ENCODE results near the gene USB1.

The USB1 gene

DNA sequence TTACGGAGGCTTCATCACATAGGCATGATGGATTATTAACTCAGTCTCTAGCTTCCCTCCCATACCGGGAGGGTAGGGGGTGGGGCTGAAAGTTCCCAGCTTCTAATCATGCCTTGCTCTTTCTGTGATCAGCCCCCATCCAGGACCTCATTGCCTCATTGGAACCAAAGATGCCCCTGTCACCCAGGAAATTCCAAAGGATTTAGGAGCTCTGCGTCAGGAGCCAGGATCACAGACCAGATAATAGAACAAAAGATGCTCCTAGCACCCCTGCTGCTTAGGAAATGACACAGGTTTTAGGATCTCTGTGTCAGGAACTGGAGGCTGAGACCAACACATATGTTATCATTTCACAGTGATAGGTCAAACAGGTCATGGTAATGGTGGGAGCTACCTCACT, 9.7 kb downstream of the USB1 start:
- ChIA-PET POLR2A (interaction anchor here (1.3 kb wide), 1 partner anchor 118 kb away, joined by 6 read pairs; the partner anchor contains the start of gene CFAP20), CTCF (interaction anchor here (1.1 to 1.2 kb wide), 2 partner anchors 8 to 86 kb away, joined by 3 to 5 read pairs; no protein-coding TSS in a partner anchor)
- Histone ChIP-seq H3K9me3 (ENCODE audit: control insufficient read depth, insufficient read depth, low read depth, low read length) (no peaks in the 10 kb centered on the region), H3K4me1 (ENCODE audit: control insufficient read depth, insufficient read depth, low read length) (no peaks in the 10 kb centered on the region), H3K27ac (ENCODE audit: extremely low read depth, low read depth, low read length) (no peak overlapping the region), H3K4me3 (ENCODE audit: low read depth, low read length) (no peak overlapping the region), H3K36me3 (ENCODE audit: control insufficient read depth in 2 of 2, insufficient read depth in 1 of 2, low read length in 2 of 2) (peaks cover 0 to 65% of the 10 kb centered on the region in 2 experiments; a peak in 2 of 3 replicates)
- TF ChIP-seq OSR2 (tag by site-specific recombination; IDR thresholded peaks at IDR 0.05) = no peak
- no peak for TF ChIP-seq KLF7 (tag by site-specific recombination; IDR thresholded peaks at IDR 0.05; ENCODE audit: borderline replicate concordance)
- TF ChIP-seq IKZF3 (tag by site-specific recombination; IDR thresholded peaks at IDR 0.05) = no peak
- TF ChIP-seq ZNF776 (tag by site-specific recombination; IDR thresholded peaks at IDR 0.05; ENCODE audit: borderline replicate concordance) = no peak
- TF ChIP-seq ZNF266 (tag by site-specific recombination; IDR thresholded peaks at IDR 0.05; ENCODE audit: low read depth) = no peak
- no peak for TF ChIP-seq ZNF37A (tag by site-specific recombination; IDR thresholded peaks at IDR 0.05)
- TF ChIP-seq ZNF274 (IDR thresholded peaks at IDR 0.05; ENCODE audit: low read length) = no peak
- TF ChIP-seq ZNF274 (tag by site-specific recombination; IDR thresholded peaks at IDR 0.05; ENCODE audit: borderline replicate concordance) = no peak
- no peak for TF ChIP-seq ZNF549 (tag by site-specific recombination; IDR thresholded peaks at IDR 0.05)
- no peak for TF ChIP-seq HOXA7 (CRISPR knock-in tag; IDR thresholded peaks at IDR 0.05; ENCODE audit: borderline replicate concordance)
- no peak for TF ChIP-seq ZFP69B (tag by site-specific recombination; IDR thresholded peaks at IDR 0.05)
- TF ChIP-seq, protein P1, sequence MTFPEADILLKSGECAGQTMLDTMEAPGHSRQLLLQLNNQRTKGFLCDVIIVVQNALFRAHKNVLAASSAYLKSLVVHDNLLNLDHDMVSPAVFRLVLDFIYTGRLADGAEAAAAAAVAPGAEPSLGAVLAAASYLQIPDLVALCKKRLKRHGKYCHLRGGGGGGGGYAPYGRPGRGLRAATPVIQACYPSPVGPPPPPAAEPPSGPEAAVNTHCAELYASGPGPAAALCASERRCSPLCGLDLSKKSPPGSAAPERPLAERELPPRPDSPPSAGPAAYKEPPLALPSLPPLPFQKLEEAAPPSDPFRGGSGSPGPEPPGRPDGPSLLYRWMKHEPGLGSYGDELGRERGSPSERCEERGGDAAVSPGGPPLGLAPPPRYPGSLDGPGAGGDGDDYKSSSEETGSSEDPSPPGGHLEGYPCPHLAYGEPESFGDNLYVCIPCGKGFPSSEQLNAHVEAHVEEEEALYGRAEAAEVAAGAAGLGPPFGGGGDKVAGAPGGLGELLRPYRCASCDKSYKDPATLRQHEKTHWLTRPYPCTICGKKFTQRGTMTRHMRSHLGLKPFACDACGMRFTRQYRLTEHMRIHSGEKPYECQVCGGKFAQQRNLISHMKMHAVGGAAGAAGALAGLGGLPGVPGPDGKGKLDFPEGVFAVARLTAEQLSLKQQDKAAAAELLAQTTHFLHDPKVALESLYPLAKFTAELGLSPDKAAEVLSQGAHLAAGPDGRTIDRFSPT (tag by site-specific recombination; IDR thresholded peaks at IDR 0.05) = no peak
- no peak for TF ChIP-seq OVOL3 (tag by site-specific recombination; IDR thresholded peaks at IDR 0.05)
- no peak for TF ChIP-seq ZNF239 (tag by site-specific recombination; IDR thresholded peaks at IDR 0.05)
- TF ChIP-seq ZNF391 (tag by site-specific recombination; IDR thresholded peaks at IDR 0.05; ENCODE audit: borderline replicate concordance, low read depth) = no peak

DNA sequence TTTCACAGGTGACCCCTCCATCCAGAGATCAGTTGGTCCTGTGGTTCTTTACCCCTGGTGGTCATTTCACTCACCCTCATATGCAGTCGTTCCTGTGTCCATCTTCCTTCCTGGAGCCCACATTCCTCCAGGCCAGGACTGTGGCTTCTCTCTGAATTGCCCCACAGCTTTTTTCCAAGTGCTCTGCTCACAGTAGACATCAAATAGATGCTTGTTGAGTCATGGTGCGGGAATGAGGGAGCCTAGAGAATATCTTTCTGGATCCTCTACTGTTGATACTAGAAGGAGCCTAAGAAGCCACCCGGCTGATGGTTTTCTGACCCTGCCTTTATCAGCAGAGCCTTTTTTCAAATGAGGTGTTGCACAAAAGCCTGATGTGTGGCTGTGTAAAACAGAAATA, 10.4 kb downstream of the USB1 start:
- Histone ChIP-seq H3K4me1 (ENCODE audit: control insufficient read depth, insufficient read depth, low read length) (no peaks in the 10 kb centered on the region), H3K27ac (ENCODE audit: extremely low read depth, low read depth, low read length) (no peak overlapping the region), H3K9me3 (ENCODE audit: control insufficient read depth, insufficient read depth, low read depth, low read length) (no peaks in the 10 kb centered on the region), H3K36me3 (ENCODE audit: control insufficient read depth in 2 of 2, insufficient read depth in 1 of 2, low read length in 2 of 2) (peaks cover 0 to 61% of the 10 kb centered on the region in 2 experiments; a peak in 2 of 3 replicates), H3K4me3 (ENCODE audit: low read depth, low read length) (no peak overlapping the region)
- CTCF ChIA-PET = interaction anchor here (1.1 to 2.9 kb wide), 2 partner anchors 85 to 110 kb away, joined by 3 to 19 read pairs; no protein-coding TSS in a partner anchor
- POLR2A ChIA-PET = no interaction called here
- TF ChIP-seq ZNF248 (tag by site-specific recombination; IDR thresholded peaks at IDR 0.05) (no peak), KLF7 (tag by site-specific recombination; IDR thresholded peaks at IDR 0.05; ENCODE audit: borderline replicate concordance) (no peak), ZNF266 (tag by site-specific recombination; IDR thresholded peaks at IDR 0.05; ENCODE audit: low read depth) (no peak), ZNF785 (tag by site-specific recombination; IDR thresholded peaks at IDR 0.05) (no peak), ZNF521 (tag by site-specific recombination; IDR thresholded peaks at IDR 0.05) (no peak)
- TF ChIP-seq, protein P2, sequence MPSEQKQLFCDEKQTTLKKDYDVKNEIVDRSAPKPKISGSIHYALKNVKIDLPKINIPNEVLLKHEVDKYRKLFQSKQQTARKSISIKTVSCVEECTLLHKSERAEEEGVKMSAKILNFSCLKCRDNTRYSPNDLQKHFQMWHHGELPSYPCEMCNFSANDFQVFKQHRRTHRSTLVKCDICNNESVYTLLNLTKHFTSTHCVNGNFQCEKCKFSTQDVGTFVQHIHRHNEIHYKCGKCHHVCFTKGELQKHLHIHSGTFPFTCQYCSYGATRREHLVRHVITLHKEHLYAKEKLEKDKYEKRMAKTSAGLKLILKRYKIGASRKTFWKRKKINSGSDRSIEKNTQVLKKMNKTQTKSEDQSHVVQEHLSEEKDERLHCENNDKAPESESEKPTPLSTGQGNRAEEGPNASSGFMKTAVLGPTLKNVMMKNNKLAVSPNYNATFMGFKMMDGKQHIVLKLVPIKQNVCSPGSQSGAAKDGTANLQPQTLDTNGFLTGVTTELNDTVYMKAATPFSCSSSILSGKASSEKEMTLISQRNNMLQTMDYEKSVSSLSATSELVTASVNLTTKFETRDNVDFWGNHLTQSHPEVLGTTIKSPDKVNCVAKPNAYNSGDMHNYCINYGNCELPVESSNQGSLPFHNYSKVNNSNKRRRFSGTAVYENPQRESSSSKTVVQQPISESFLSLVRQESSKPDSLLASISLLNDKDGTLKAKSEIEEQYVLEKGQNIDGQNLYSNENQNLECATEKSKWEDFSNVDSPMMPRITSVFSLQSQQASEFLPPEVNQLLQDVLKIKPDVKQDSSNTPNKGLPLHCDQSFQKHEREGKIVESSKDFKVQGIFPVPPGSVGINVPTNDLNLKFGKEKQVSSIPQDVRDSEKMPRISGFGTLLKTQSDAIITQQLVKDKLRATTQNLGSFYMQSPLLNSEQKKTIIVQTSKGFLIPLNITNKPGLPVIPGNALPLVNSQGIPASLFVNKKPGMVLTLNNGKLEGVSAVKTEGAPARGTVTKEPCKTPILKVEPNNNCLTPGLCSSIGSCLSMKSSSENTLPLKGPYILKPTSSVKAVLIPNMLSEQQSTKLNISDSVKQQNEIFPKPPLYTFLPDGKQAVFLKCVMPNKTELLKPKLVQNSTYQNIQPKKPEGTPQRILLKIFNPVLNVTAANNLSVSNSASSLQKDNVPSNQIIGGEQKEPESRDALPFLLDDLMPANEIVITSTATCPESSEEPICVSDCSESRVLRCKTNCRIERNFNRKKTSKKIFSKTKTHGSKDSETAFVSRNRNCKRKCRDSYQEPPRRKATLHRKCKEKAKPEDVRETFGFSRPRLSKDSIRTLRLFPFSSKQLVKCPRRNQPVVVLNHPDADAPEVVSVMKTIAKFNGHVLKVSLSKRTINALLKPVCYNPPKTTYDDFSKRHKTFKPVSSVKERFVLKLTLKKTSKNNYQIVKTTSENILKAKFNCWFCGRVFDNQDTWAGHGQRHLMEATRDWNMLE (tag by site-specific recombination; conservative IDR thresholded peaks at IDR 0.05; ENCODE audit: low read depth) = no peak
- TF ChIP-seq, protein P3, sequence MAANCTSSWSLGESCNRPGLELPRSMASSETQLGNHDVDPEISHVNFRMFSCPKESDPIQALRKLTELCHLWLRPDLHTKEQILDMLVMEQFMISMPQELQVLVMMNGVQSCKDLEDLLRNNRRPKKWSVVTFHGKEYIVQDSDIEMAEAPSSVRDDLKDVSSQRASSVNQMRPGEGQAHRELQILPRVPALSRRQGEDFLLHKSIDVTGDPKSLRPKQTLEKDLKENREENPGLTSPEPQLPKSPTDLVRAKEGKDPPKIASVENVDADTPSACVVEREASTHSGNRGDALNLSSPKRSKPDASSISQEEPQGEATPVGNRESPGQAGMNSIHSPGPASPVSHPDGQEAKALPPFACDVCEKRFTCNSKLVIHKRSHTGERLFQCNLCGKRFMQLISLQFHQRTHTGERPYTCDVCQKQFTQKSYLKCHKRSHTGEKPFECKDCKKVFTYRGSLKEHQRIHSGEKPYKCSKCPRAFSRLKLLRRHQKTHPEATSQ (tag by site-specific recombination; IDR thresholded peaks at IDR 0.05) = no peak
- TF ChIP-seq, protein P4, sequence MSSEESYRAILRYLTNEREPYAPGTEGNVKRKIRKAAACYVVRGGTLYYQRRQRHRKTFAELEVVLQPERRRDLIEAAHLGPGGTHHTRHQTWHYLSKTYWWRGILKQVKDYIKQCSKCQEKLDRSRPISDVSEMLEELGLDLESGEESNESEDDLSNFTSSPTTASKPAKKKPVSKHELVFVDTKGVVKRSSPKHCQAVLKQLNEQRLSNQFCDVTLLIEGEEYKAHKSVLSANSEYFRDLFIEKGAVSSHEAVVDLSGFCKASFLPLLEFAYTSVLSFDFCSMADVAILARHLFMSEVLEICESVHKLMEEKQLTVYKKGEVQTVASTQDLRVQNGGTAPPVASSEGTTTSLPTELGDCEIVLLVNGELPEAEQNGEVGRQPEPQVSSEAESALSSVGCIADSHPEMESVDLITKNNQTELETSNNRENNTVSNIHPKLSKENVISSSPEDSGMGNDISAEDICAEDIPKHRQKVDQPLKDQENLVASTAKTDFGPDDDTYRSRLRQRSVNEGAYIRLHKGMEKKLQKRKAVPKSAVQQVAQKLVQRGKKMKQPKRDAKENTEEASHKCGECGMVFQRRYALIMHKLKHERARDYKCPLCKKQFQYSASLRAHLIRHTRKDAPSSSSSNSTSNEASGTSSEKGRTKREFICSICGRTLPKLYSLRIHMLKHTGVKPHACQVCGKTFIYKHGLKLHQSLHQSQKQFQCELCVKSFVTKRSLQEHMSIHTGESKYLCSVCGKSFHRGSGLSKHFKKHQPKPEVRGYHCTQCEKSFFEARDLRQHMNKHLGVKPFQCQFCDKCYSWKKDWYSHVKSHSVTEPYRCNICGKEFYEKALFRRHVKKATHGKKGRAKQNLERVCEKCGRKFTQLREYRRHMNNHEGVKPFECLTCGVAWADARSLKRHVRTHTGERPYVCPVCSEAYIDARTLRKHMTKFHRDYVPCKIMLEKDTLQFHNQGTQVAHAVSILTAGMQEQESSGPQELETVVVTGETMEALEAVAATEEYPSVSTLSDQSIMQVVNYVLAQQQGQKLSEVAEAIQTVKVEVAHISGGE (tag by site-specific recombination; conservative IDR thresholded peaks at IDR 0.05; ENCODE audit: low read depth) = no peak
- TF ChIP-seq, protein P5, sequence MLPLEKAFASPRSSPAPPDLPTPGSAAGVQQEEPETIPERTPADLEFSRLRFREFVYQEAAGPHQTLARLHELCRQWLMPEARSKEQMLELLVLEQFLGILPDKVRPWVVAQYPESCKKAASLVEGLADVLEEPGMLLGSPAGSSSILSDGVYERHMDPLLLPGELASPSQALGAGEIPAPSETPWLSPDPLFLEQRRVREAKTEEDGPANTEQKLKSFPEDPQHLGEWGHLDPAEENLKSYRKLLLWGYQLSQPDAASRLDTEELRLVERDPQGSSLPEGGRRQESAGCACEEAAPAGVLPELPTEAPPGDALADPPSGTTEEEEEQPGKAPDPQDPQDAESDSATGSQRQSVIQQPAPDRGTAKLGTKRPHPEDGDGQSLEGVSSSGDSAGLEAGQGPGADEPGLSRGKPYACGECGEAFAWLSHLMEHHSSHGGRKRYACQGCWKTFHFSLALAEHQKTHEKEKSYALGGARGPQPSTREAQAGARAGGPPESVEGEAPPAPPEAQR (tag by site-specific recombination; IDR thresholded peaks at IDR 0.05) = no peak

Measured in HEK293 (cell line).